Measurements from ENCODE around the gene MAP3K8.

DNA sequence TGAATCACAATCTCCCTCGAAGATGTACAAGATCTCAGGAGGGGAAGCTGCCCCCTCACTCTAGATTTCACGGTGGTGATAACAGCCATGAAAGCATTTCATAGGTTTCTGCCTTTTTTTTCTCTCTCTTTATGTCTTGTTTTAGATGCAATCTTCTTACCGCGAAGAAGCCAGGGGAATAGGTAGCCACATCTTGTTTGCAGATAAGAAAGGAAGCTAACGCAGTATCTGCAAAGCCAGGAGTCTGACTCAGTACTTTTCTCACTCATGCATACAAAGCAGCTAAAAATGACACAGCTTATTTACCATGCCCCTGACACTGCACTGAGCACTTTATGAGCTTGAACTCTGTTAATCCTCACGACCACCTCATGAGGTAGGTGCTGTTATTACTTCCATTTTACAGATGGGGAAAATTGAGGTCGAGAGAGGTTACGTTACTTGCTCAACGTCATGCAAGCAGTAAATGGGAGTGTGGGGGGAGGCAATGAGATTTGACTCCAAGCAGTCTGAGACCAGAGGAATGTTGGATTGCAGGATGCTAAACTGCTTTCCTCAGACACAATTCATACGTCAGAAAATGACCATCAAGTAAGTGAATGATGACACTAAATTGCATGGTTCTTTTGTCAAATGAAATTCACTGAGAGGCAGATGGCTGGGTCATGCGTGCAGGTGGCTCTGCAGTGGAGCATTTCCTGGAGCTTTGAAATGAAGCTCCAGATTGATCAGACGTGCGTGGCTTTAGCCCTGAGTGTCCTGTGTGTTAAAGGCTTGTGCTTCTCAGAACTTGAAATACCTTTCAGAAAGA lies 3.3 kb downstream of the MAP3K8 start:
- TF ChIP-seq, protein P1, sequence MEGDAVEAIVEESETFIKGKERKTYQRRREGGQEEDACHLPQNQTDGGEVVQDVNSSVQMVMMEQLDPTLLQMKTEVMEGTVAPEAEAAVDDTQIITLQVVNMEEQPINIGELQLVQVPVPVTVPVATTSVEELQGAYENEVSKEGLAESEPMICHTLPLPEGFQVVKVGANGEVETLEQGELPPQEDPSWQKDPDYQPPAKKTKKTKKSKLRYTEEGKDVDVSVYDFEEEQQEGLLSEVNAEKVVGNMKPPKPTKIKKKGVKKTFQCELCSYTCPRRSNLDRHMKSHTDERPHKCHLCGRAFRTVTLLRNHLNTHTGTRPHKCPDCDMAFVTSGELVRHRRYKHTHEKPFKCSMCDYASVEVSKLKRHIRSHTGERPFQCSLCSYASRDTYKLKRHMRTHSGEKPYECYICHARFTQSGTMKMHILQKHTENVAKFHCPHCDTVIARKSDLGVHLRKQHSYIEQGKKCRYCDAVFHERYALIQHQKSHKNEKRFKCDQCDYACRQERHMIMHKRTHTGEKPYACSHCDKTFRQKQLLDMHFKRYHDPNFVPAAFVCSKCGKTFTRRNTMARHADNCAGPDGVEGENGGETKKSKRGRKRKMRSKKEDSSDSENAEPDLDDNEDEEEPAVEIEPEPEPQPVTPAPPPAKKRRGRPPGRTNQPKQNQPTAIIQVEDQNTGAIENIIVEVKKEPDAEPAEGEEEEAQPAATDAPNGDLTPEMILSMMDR (IDR thresholded peaks at IDR 0.05; ENCODE audit: low read depth, low read length, poor library complexity, severe bottlenecking): no peak
- no peak for TF ChIP-seq EZH2phosphoT487 (IDR thresholded peaks at IDR 0.05; ENCODE audit: borderline replicate concordance, low read length)

Measured in DOHH2 (cell line).